OCI-LY1 (cell line): ENCODE measurements around the gene ING4.

Experiments used
- H2AFZ ChIP-seq: fragments of 200-600 bp; sonication (generic), shearing (Covaris generic); 2 replicates; pipeline ENCODE4 v1.6.0; 2014; ENCODE audit warnings: antibody characterized with exemption, mild to moderate bottlenecking, low read length
- H3F3A ChIP-seq: fragments of 200-600 bp; sonication (generic), shearing (Covaris generic); 2 replicates; pipeline ENCODE4 v1.6.0; 2014; ENCODE audit warnings: mild to moderate bottlenecking, antibody characterized with exemption, low read length, moderate library complexity; ENCODE audit not compliant: insufficient read depth
- H3K27ac ChIP-seq: fragments of 200-600 bp; sonication (generic); 2 replicates; pipeline ENCODE4 v1.5.1; 2014; ENCODE audit warnings: low read length, mixed run types, mild to moderate bottlenecking, low read depth; ENCODE audit not compliant: poor library complexity, severe bottlenecking
- H3K27me3 ChIP-seq: fragments of 200-600 bp; sonication (generic); 2 replicates; pipeline ENCODE4 v1.6.0; 2014; ENCODE audit warnings: antibody characterized with exemption, mild to moderate bottlenecking, low read length, moderate library complexity; ENCODE audit not compliant: insufficient read depth
- H3K36me3 ChIP-seq: fragments of 200-600 bp; sonication (generic); 2 replicates; pipeline ENCODE4 v1.6.1; 2014; ENCODE audit warnings: mild to moderate bottlenecking, antibody characterized with exemption, low read length, moderate library complexity, mixed read lengths; ENCODE audit not compliant: insufficient read depth
- H3K4me1 ChIP-seq: fragments of 200-600 bp; sonication (generic); 2 replicates; pipeline ENCODE4 v1.5.1; 2014; ENCODE audit warnings: mild to moderate bottlenecking, low read length, moderate library complexity; ENCODE audit not compliant: insufficient read depth, severe bottlenecking
- H3K4me2 ChIP-seq: fragments of 200-600 bp; sonication (generic), shearing (Covaris generic); 2 replicates; pipeline ENCODE4 v1.6.1; 2014; ENCODE audit warnings: low read length
- H3K4me3 ChIP-seq: fragments of 200-600 bp; sonication (generic); 2 replicates; pipeline ENCODE4 v1.5.1; 2014; ENCODE audit warnings: low read length, low read depth, mild to moderate bottlenecking, mixed read lengths; ENCODE audit not compliant: poor library complexity, severe bottlenecking
- H3K79me2 ChIP-seq: fragments of 200-600 bp; shearing (Covaris generic); 2 replicates; pipeline ENCODE4 v1.6.1; 2016; ENCODE audit warnings: mixed run types, low read length, mixed read lengths; ENCODE audit not compliant: insufficient read depth
- H3K9ac ChIP-seq: fragments of 200-600 bp; sonication (generic), shearing (Covaris generic); 2 replicates; pipeline ENCODE4 v1.6.1; 2014; ENCODE audit warnings: mild to moderate bottlenecking, low read length, mixed read lengths
- H3K9me2 ChIP-seq: fragments of 200-600 bp; sonication (generic), shearing (Covaris generic); 2 replicates; pipeline ENCODE4 v1.6.1; 2014; ENCODE audit warnings: low read depth, mild to moderate bottlenecking, low read length, mixed read lengths
- H3K9me3 ChIP-seq: fragments of 200-600 bp; shearing (Covaris generic); 2 replicates; pipeline ENCODE4 v1.6.1; 2014; ENCODE audit warnings: low read length, mixed read lengths
- H4K20me1 ChIP-seq: fragments of 200-600 bp; sonication (generic), shearing (Covaris generic); 2 replicates; pipeline ENCODE4 v1.6.0; 2016; ENCODE audit warnings: mild to moderate bottlenecking, low read length; ENCODE audit not compliant: insufficient read depth
- CTCF ChIP-seq: fragments of 200-600 bp; sonication (generic), shearing (Covaris generic); IDR thresholded peaks from 2 replicates; pipeline ENCODE4 v1.5.1; 2017; ENCODE audit warnings: mild to moderate bottlenecking, antibody characterized with exemption, low read length, moderate library complexity, mixed read lengths
- EZH2 ChIP-seq: fragments of 200-600 bp; sonication (generic), shearing (Covaris generic); IDR thresholded peaks from 2 replicates; pipeline ENCODE4 v1.8.0; 2017; ENCODE audit warnings: borderline replicate concordance, mixed run types, mild to moderate bottlenecking, antibody characterized with exemption, low read length, moderate library complexity, mixed read lengths

The ING4 gene

GRCh38 chr12:6699989-6700645, 37.2 kb upstream of the ING4 start:
- H2AFZ ChIP-seq, result no peak overlapping the region
- H3K4me3 ChIP-seq, result peak overlapping the region; percentile 50
- H3K27me3 ChIP-seq, result peaks cover 20% of the 10 kb centered on the region; the same call in 1 of the 2 replicates

GRCh38 chr12:6699259-6699988, 36.5 kb upstream of the ING4 start:
- Histone ChIP-seq H3K27ac (no peak overlapping the region), H3K4me1 (peaks cover 48% of the 10 kb centered on the region), H3F3A (no peaks in the 10 kb centered on the region), H2AFZ (no peak overlapping the region), H3K9me2 (no peaks in the 10 kb centered on the region), H3K36me3 (no peaks in the 10 kb centered on the region), H3K27me3 (peaks cover 20% of the 10 kb centered on the region; the same call in 1 of the 2 replicates), H4K20me1 (no peaks in the 10 kb centered on the region), H3K79me2 (no peaks in the 10 kb centered on the region), H3K4me2 (no peak overlapping the region; the same call in 1 of the 2 replicates), H3K4me3 (no peak overlapping the region), H3K9ac (no peak overlapping the region), H3K9me3 (no peaks in the 10 kb centered on the region)
- TF ChIP-seq EZH2, result no peak
- TF ChIP-seq CTCF, result no peak

More at GRCh38 chr12:6699989-6700645, 37.2 kb upstream of the ING4 start:
- Histone ChIP-seq H4K20me1 (no peaks in the 10 kb centered on the region), H3K9me3 (no peaks in the 10 kb centered on the region), H3K9me2 (no peaks in the 10 kb centered on the region), H3K4me1 (peaks cover 41% of the 10 kb centered on the region), H3K79me2 (no peaks in the 10 kb centered on the region), H3F3A (no peaks in the 10 kb centered on the region), H3K4me2 (peak overlapping the region; percentile 67), H3K9ac (peak overlapping the region; percentile 29; the same call in 1 of the 2 replicates), H3K27ac (no peak overlapping the region), H3K36me3 (no peaks in the 10 kb centered on the region)
- TF ChIP-seq EZH2, result no peak
- no peak for TF ChIP-seq CTCF

GRCh38 chr12:6698352-6699046, 35.6 kb upstream of the ING4 start:
- Histone ChIP-seq H3K36me3 (no peaks in the 10 kb centered on the region), H4K20me1 (no peaks in the 10 kb centered on the region), H3K79me2 (no peaks in the 10 kb centered on the region), H3K9me3 (no peaks in the 10 kb centered on the region), H3K4me2 (no peak overlapping the region), H3K9ac (no peak overlapping the region), H3K27me3 (peaks cover 18% of the 10 kb centered on the region; the same call in 1 of the 2 replicates), H3K9me2 (no peaks in the 10 kb centered on the region), H3K27ac (no peak overlapping the region), H2AFZ (no peak overlapping the region), H3K4me3 (no peak overlapping the region), H3K4me1 (peaks cover 48% of the 10 kb centered on the region), H3F3A (no peaks in the 10 kb centered on the region)
- no peak for TF ChIP-seq EZH2
- no peak for TF ChIP-seq CTCF
